HEK293 (cell line): Measurements from ENCODE around the gene RPL10.

ENCODE experiments used
- ZNF274 ChIP-seq, 2 experiments: fragments of 200-500 bp in 1 of 2; fragments of 450-650 bp in 1 of 2; sonication (Bioruptor generic) in 1 of 2; formaldehyde crosslinking in 1 of 2; IDR thresholded peaks; 2 replicates each; pipeline versions ENCODE4 v1.5.1 to v1.6.1; 2014 to 2016; ENCODE audit warnings: borderline replicate concordance in 1 of 2, inconsistent platforms in 1 of 2, low read length in 1 of 2, missing biosample characterization in 1 of 2, missing genetic modification characterization in 1 of 2
- ZNF292 ChIP-seq: fragments of 450-650 bp; formaldehyde crosslinking; IDR thresholded peaks from 2 replicates; pipeline ENCODE4 v1.5.1; 2016; ENCODE audit warnings: low read depth, missing biosample characterization, missing genetic modification characterization, borderline replicate concordance

GRCh38 chrX:154404625-154405192 is 6.5 kb downstream of the RPL10 start:
- TF ChIP-seq ZNF274 (IDR thresholded peaks at IDR 0.05; ENCODE audit: low read length) (no peak), ZNF274 (tag by site-specific recombination; IDR thresholded peaks at IDR 0.05; ENCODE audit: borderline replicate concordance) (no peak), ZNF292 (tag by site-specific recombination) (no peak)
